ENCODE data around the gene SRGAP3.
"Not testable (repeated sequence)": the region's sequence is repeated elsewhere in the genome, so short reads cannot be mapped to it uniquely, and the experiment has no call there.

Gene SRGAP3

DNA sequence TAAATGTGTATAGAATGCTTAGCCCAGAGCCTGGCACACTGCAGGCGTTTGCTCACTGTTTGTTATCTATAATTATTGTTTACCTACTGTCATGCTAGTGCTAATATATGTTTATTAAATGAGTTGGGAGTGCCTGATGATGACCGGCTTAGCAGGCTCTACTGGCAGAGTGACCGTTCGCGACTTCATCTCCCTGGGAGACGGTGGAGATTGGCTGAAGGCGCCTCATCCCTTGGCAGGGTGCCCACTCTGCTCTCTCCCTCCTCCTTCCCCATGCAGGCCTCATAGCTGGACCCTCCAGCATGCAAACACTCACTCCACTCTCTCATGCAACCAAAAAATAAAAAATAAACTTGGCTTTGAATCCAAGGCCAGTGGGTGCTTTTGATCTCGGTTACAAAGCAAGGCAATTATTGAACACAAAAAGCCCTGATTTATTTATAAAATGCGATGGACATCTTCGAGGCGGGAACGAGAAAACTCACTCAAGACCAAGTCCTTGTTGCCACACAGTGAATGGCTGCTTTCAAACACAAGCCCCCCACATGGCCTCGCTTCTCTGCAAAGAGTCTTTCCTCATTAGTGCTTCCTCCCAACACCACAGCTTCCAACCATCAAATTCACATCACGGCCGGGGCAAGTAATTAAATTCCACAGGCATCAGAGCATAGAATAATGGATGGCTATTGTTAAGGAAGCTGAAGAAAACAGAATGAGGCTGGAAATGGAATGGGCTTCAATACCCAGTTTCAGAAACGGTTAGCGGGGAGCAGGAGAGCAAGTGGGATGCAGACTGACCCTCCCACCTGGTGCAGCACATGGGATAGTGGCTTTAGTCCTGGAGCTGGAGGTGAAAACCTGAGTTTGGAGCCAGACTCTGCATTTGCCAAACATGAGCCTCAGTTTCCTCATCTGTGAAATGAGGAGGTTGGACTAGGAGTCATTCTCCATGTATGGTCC is 150.4 kb downstream of the SRGAP3 start:
- TF ChIP-seq, protein P1, sequence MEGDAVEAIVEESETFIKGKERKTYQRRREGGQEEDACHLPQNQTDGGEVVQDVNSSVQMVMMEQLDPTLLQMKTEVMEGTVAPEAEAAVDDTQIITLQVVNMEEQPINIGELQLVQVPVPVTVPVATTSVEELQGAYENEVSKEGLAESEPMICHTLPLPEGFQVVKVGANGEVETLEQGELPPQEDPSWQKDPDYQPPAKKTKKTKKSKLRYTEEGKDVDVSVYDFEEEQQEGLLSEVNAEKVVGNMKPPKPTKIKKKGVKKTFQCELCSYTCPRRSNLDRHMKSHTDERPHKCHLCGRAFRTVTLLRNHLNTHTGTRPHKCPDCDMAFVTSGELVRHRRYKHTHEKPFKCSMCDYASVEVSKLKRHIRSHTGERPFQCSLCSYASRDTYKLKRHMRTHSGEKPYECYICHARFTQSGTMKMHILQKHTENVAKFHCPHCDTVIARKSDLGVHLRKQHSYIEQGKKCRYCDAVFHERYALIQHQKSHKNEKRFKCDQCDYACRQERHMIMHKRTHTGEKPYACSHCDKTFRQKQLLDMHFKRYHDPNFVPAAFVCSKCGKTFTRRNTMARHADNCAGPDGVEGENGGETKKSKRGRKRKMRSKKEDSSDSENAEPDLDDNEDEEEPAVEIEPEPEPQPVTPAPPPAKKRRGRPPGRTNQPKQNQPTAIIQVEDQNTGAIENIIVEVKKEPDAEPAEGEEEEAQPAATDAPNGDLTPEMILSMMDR (conservative IDR thresholded peaks at IDR 0.05): no peak

GRCh38 chr3:9097495-9097894 is 152.0 kb downstream of the SRGAP3 start:
- peak overlapping the region; percentile 61; the same call in 1 of the 2 replicates for H3K27ac ChIP-seq
- TF ChIP-seq, protein P1 (conservative IDR thresholded peaks at IDR 0.05): no peak

More for the DNA sequence above, 150.4 kb downstream of the SRGAP3 start:
- peak overlapping the region; percentile 61 for H3K27ac ChIP-seq

DNA sequence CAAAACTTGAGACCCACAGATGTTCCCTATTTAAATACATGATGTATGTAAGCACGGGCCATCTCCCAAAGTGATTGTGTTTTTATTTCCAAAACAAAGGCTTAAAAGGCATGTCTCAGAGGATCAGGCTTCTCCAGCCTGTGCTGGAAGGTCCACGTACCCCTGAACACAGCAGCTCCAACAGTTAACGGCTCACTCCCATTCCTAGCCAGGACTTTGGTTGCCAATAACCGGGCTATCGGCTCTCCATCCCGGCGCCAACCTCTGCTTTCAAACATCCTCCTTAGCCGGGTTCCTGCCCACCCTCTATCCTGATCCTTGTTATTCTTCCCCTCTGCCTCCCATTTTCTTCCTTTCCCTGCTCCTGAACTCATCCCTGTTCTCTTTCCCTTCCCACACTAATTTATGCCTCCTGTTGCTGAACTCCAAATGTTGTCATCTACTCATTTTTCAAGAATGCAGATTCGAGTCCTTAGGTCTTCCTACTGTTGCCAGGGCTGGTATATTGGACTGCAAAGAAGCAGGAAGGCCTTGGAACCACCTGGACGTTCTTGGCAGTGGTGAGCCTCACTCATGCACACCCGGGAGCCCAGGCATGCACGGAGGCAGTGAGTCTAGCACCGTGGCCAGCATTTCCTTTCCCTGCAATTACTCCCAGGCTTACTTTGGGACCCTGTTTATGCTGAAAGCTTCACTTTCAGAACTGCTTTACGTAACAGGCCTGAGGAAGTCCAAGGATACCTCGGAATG is 157.8 kb downstream of the SRGAP3 start:
- TF ChIP-seq, protein P1 (conservative IDR thresholded peaks at IDR 0.05): no peak
- no peak overlapping the region for H3K27ac ChIP-seq

GRCh38 chr3:9088441-9089353 is 160.7 kb downstream of the SRGAP3 start:
- H3K27ac ChIP-seq: 0 out of 2 replicates have a peak overlapping the region, but pooled peaks have one; percentile 1
- TF ChIP-seq, protein P1 (conservative IDR thresholded peaks at IDR 0.05): no peak

DNA sequence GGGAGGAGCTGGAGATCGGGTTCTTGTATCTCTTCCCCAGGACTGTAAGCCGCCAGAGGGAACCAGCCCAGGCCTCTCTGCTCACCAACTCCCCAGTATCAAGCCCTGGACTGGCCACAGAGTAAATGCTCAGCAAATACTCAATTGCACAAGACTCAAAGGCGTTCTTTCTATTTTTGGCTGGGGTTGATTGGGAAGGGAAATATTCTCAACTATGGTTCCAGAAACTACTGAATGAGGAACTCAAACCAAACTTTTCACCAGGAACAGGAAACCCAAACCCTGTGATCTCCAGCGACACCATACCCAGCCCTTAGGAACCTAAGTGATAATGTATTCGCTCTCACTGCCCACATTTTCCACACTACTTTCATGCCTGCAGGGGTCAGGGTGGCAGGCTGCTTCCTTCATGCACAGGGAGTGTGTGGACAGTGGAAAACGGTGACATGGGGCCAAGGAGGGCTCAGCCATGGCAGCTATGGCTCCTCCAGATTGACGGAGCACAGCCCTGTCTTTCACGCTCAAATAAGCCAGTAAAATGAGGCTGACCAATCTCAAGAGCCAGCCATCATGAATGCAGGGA is 161.5 kb downstream of the SRGAP3 start:
- TF ChIP-seq, protein P1 (conservative IDR thresholded peaks at IDR 0.05): no peak
- H3K27ac ChIP-seq: 0 out of 2 replicates have a peak overlapping the region, but pooled peaks have one; percentile 1

GRCh38 chr3:9085428-9085827 is 164.0 kb downstream of the SRGAP3 start:
- H3K27ac ChIP-seq: not testable (repeated sequence)

GRCh38 chr3:9081184-9081818 is 168.1 kb downstream of the SRGAP3 start:
- TF ChIP-seq, protein P1 (conservative IDR thresholded peaks at IDR 0.05): no peak
- H3K27ac ChIP-seq: no peak overlapping the region

Measured in VCaP (cell line).